ENCODE measurements around the gene SCN2A. TPM values are rescaled to one million over a fixed set of nuclear protein-coding genes. Genes with fewer than 3 reads are reported as not detected.
"Not testable (repeated sequence)": the region's sequence is repeated elsewhere in the genome, so short reads cannot be mapped to it uniquely, and the experiment has no call there.

Gene SCN2A
- total RNA-seq, 2 donors from 2014 or later = 0.15 to 0.20 TPM

GRCh38 chr2:165313509-165313908 is 74.3 kb downstream of the SCN2A start:
- H3K36me3 ChIP-seq (ENCODE audit: control insufficient read depth, insufficient read depth, low read length) = no peaks in the 10 kb centered on the region
- Mint-ChIP-seq H3K27ac (no peak overlapping the region), H3K9me3 (no peaks in the 10 kb centered on the region), H3K4me1 (peaks cover 15% of the 10 kb centered on the region), H3K27me3 (ENCODE audit: insufficient read depth) (no peaks in the 10 kb centered on the region), H3K36me3 (ENCODE audit: low read depth) (no peaks in the 10 kb centered on the region), H3K4me3 (no peak overlapping the region)
- no peak for DNase-seq
- no peak overlapping the region for H3K27ac ChIP-seq (ENCODE audit: low read depth, low read length)
- H3K4me3 ChIP-seq (ENCODE audit: low read length) = no peak overlapping the region
- WGBS, 2 experiments (ENCODE audit: insufficient coverage in 1 of 2, insufficient read length in 1 of 2) = 91 to 92% methylated on average over 2 to 3 of the region's 4 CpGs
- TF ChIP-seq, protein P1, sequence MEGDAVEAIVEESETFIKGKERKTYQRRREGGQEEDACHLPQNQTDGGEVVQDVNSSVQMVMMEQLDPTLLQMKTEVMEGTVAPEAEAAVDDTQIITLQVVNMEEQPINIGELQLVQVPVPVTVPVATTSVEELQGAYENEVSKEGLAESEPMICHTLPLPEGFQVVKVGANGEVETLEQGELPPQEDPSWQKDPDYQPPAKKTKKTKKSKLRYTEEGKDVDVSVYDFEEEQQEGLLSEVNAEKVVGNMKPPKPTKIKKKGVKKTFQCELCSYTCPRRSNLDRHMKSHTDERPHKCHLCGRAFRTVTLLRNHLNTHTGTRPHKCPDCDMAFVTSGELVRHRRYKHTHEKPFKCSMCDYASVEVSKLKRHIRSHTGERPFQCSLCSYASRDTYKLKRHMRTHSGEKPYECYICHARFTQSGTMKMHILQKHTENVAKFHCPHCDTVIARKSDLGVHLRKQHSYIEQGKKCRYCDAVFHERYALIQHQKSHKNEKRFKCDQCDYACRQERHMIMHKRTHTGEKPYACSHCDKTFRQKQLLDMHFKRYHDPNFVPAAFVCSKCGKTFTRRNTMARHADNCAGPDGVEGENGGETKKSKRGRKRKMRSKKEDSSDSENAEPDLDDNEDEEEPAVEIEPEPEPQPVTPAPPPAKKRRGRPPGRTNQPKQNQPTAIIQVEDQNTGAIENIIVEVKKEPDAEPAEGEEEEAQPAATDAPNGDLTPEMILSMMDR (conservative IDR thresholded peaks at IDR 0.05) = no peak
- H3K4me1 ChIP-seq (ENCODE audit: control insufficient read depth, insufficient read depth, low read length) = no peaks in the 10 kb centered on the region
- no peaks in the 10 kb centered on the region for H3K27me3 ChIP-seq (ENCODE audit: control insufficient read depth, insufficient read depth, low read length, poor library complexity, severe bottlenecking)
- no peaks in the 10 kb centered on the region for H3K9me3 ChIP-seq (ENCODE audit: control insufficient read depth, low read length)
- no peak overlapping the region for H3K9ac ChIP-seq (ENCODE audit: extremely low read depth, low read length, poor library complexity, severe bottlenecking)

- Histone ChIP-seq H3K27me3 (ENCODE audit: control insufficient read depth, insufficient read depth, low read length, poor library complexity, severe bottlenecking) (no peaks in the 10 kb centered on the region), H3K4me1 (ENCODE audit: control insufficient read depth, insufficient read depth, low read length) (no peaks in the 10 kb centered on the region), H3K9me3 (ENCODE audit: control insufficient read depth, low read length) (no peaks in the 10 kb centered on the region), H3K27ac (ENCODE audit: low read depth, low read length) (no peak overlapping the region), H3K4me3 (ENCODE audit: low read length) (no peak overlapping the region), H3K36me3 (ENCODE audit: control insufficient read depth, insufficient read depth, low read length) (no peaks in the 10 kb centered on the region), H3K9ac (ENCODE audit: extremely low read depth, low read length, poor library complexity, severe bottlenecking) (no peak overlapping the region)
- Mint-ChIP-seq H3K9me3 (no peaks in the 10 kb centered on the region), H3K4me3 (no peak overlapping the region), H3K36me3 (ENCODE audit: low read depth) (no peaks in the 10 kb centered on the region), H3K27me3 (ENCODE audit: insufficient read depth) (no peaks in the 10 kb centered on the region), H3K27ac (no peak overlapping the region), H3K4me1 (no peaks in the 10 kb centered on the region)
- no peak for DNase-seq
- TF ChIP-seq, protein P1 (conservative IDR thresholded peaks at IDR 0.05) = no peak
- 91 to 92% methylated on average over 5 of the region's 5 CpGs for WGBS, 2 experiments (ENCODE audit: insufficient coverage in 1 of 2, insufficient read length in 1 of 2)
Measured at GRCh38 chr2:165328272-165328671, 89.1 kb downstream of the SCN2A start.

DNA sequence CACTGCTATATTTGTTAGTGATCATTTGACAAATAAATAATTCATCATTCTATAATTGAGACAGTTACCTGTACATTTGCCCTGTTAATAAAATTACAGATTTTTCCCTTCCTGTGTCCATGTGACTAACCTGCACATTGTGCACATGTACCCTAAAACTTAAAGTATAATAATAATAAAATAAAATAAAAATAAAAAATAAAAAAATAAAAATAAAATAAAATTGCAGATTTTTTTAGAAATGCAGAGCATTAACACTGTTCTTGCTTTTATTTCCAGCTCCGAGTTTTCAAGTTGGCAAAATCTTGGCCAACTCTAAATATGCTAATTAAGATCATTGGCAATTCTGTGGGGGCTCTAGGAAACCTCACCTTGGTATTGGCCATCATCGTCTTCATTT is 105.1 kb downstream of the SCN2A start:
- H3K4me1 Mint-ChIP-seq; H3K36me3 Mint-ChIP-seq (ENCODE audit: low read depth); H3K27me3 Mint-ChIP-seq (ENCODE audit: insufficient read depth); H3K4me3 ChIP-seq (ENCODE audit: low read length); H3K4me3 Mint-ChIP-seq; H3K27ac Mint-ChIP-seq; H3K36me3 ChIP-seq (ENCODE audit: control insufficient read depth, insufficient read depth, low read length); H3K9me3 Mint-ChIP-seq; H3K9me3 ChIP-seq (ENCODE audit: control insufficient read depth, low read length); H3K9ac ChIP-seq (ENCODE audit: extremely low read depth, low read length, poor library complexity, severe bottlenecking); DNase-seq; H3K27me3 ChIP-seq (ENCODE audit: control insufficient read depth, insufficient read depth, low read length, poor library complexity, severe bottlenecking); H3K27ac ChIP-seq (ENCODE audit: low read depth, low read length); H3K4me1 ChIP-seq (ENCODE audit: control insufficient read depth, insufficient read depth, low read length): not testable (repeated sequence)
- WGBS, 2 experiments (ENCODE audit: insufficient coverage in 1 of 2, insufficient read length in 1 of 2) = 90% methylated on average over 2 of the region's 2 CpGs; no CpG with 5 or more reads in 1 of the 2 experiments

GRCh38 chr2:165348441-165348840 is 109.2 kb downstream of the SCN2A start:
- TF ChIP-seq, protein P1 (conservative IDR thresholded peaks at IDR 0.05) = no peak
- H3K27me3 Mint-ChIP-seq (ENCODE audit: insufficient read depth) = no peaks in the 10 kb centered on the region
- Histone ChIP-seq H3K27ac (ENCODE audit: low read depth, low read length) (no peak overlapping the region), H3K9me3 (ENCODE audit: control insufficient read depth, low read length) (no peaks in the 10 kb centered on the region), H3K9ac (ENCODE audit: extremely low read depth, low read length, poor library complexity, severe bottlenecking) (no peak overlapping the region), H3K36me3 (ENCODE audit: control insufficient read depth, insufficient read depth, low read length) (no peaks in the 10 kb centered on the region), H3K4me1 (ENCODE audit: control insufficient read depth, insufficient read depth, low read length) (no peaks in the 10 kb centered on the region), H3K4me3 (ENCODE audit: low read length) (no peak overlapping the region), H3K27me3 (ENCODE audit: control insufficient read depth, insufficient read depth, low read length, poor library complexity, severe bottlenecking) (no peaks in the 10 kb centered on the region)
- H3K36me3 Mint-ChIP-seq (ENCODE audit: low read depth) = no peaks in the 10 kb centered on the region
- no peaks in the 10 kb centered on the region for H3K9me3 Mint-ChIP-seq
- no peak for DNase-seq
- 95% methylated on average over 1 of the region's 1 CpG; no CpG with 5 or more reads in 1 of the 2 experiments for WGBS, 2 experiments (ENCODE audit: insufficient coverage in 1 of 2, insufficient read length in 1 of 2)
- no peak overlapping the region for H3K27ac Mint-ChIP-seq
- H3K4me1 Mint-ChIP-seq = no peaks in the 10 kb centered on the region
- no peak overlapping the region for H3K4me3 Mint-ChIP-seq

Data from endodermal cell (in vitro differentiated cells).